H7 (cell line): ENCODE data around the gene PYROXD2. TPM values are rescaled to one million over a fixed set of nuclear protein-coding genes. Genes with fewer than 3 reads are reported as not detected.

Source experiments
- DNase-seq: peaks from one replicate; pipeline ENCODE4 v3.0.0; 2012
- H3K27me3 ChIP-seq: 2 replicates; pipeline ENCODE4 v1.6.0; 2011; ENCODE audit warnings: mild to moderate bottlenecking, low read length; ENCODE audit not compliant: control insufficient read depth, insufficient read depth
- H3K36me3 ChIP-seq: replicated peaks from 2 replicates; pipeline ENCODE4 v1.5.1; 2011; ENCODE audit warnings: low read length; ENCODE audit not compliant: control insufficient read depth, insufficient read depth
- H3K4me3 ChIP-seq: 2 replicates; pipeline ENCODE4 v1.5.1; 2011; ENCODE audit warnings: low read depth, mild to moderate bottlenecking, control low read depth, low read length, moderate library complexity; ENCODE audit not compliant: insufficient read depth
- total RNA-seq: library from RNA; depleted of rRNA; stranded (reverse); fragments of >200 nt; shearing (Covaris generic); gene quantifications from 2 replicates; pipeline ENCODE4 v1.2.3, GENCODE V29; 2014

Gene PYROXD2
- total RNA-seq, 1 experiment from 2014 or later = 9.5 TPM

GRCh38 chr10:98411768-98412167 is 3.2 kb downstream of the PYROXD2 start:
- H3K27me3 ChIP-seq = no peaks in the 10 kb centered on the region
- DNase-seq = no peak
- H3K4me3 ChIP-seq = no peak overlapping the region
- H3K36me3 ChIP-seq = no peaks in the 10 kb centered on the region

- Histone ChIP-seq H3K36me3 (no peaks in the 10 kb centered on the region), H3K4me3 (no peak overlapping the region), H3K27me3 (no peaks in the 10 kb centered on the region)
- no peak for DNase-seq
These were observed 3.8 kb downstream of the PYROXD2 start for GRCh38 chr10:98411166-98411565.

GRCh38 chr10:98410759-98411158 is 4.2 kb downstream of the PYROXD2 start:
- Histone ChIP-seq H3K4me3 (no peak overlapping the region), H3K36me3 (no peaks in the 10 kb centered on the region), H3K27me3 (no peaks in the 10 kb centered on the region)
- DNase-seq = no peak

GRCh38 chr10:98410135-98410743 is 4.7 kb downstream of the PYROXD2 start:
- no peaks in the 10 kb centered on the region for H3K36me3 ChIP-seq
- DNase-seq = no peak
- no peaks in the 10 kb centered on the region for H3K27me3 ChIP-seq
- H3K4me3 ChIP-seq = no peak overlapping the region

- no peaks in the 10 kb centered on the region for H3K36me3 ChIP-seq
- H3K27me3 ChIP-seq = no peaks in the 10 kb centered on the region
- no peak for DNase-seq
- H3K4me3 ChIP-seq = no peak overlapping the region
These were observed 6.2 kb downstream of the PYROXD2 start for GRCh38 chr10:98408799-98409198.

- Histone ChIP-seq H3K36me3 (no peaks in the 10 kb centered on the region), H3K27me3 (no peaks in the 10 kb centered on the region)
- DNase-seq = no peak
These were observed 7.2 kb downstream of the PYROXD2 start for GRCh38 chr10:98407744-98408241.

GRCh38 chr10:98407017-98407743 is 7.8 kb downstream of the PYROXD2 start:
- H3K27me3 ChIP-seq = no peaks in the 10 kb centered on the region
- DNase-seq = no peak

More at GRCh38 chr10:98407744-98408241, 7.2 kb downstream of the PYROXD2 start:
- H3K4me3 ChIP-seq = no peak overlapping the region

GRCh38 chr10:98405422-98405821 is 9.6 kb downstream of the PYROXD2 start:
- no peak for DNase-seq
- H3K36me3 ChIP-seq = no peaks in the 10 kb centered on the region
- no peaks in the 10 kb centered on the region for H3K27me3 ChIP-seq
- H3K4me3 ChIP-seq = no peak overlapping the region

More at GRCh38 chr10:98407017-98407743, 7.8 kb downstream of the PYROXD2 start:
- Histone ChIP-seq H3K36me3 (no peaks in the 10 kb centered on the region), H3K4me3 (no peak overlapping the region)

GRCh38 chr10:98404571-98405359 is 10.2 kb downstream of the PYROXD2 start:
- Histone ChIP-seq H3K27me3 (no peaks in the 10 kb centered on the region), H3K36me3 (no peaks in the 10 kb centered on the region), H3K4me3 (no peak overlapping the region)
- no peak for DNase-seq

GRCh38 chr10:98403812-98404504 is 11.0 kb downstream of the PYROXD2 start:
- Histone ChIP-seq H3K27me3 (no peaks in the 10 kb centered on the region), H3K36me3 (no peaks in the 10 kb centered on the region), H3K4me3 (no peak overlapping the region)
- DNase-seq = no peak

- DNase-seq = no peak
- no peaks in the 10 kb centered on the region for H3K36me3 ChIP-seq
- H3K27me3 ChIP-seq = no peaks in the 10 kb centered on the region
- H3K4me3 ChIP-seq = no peak overlapping the region
These were observed 11.9 kb downstream of the PYROXD2 start for GRCh38 chr10:98402931-98403718.

GRCh38 chr10:98402478-98402877 is 12.5 kb downstream of the PYROXD2 start:
- no peak overlapping the region for H3K4me3 ChIP-seq
- H3K36me3 ChIP-seq = no peaks in the 10 kb centered on the region
- no peaks in the 10 kb centered on the region for H3K27me3 ChIP-seq
- DNase-seq = no peak

- Histone ChIP-seq H3K36me3 (no peaks in the 10 kb centered on the region), H3K4me3 (no peak overlapping the region), H3K27me3 (no peaks in the 10 kb centered on the region)
- DNase-seq = no peak
These were observed 14.5 kb downstream of the PYROXD2 start for GRCh38 chr10:98400482-98400881.

GRCh38 chr10:98399784-98400183 is 15.2 kb downstream of the PYROXD2 start:
- no peaks in the 10 kb centered on the region for H3K36me3 ChIP-seq
- no peaks in the 10 kb centered on the region for H3K27me3 ChIP-seq
- no peak overlapping the region for H3K4me3 ChIP-seq
- DNase-seq = no peak
